ENCODE results near the gene NCK1. TPM values are rescaled to one million over a fixed set of nuclear protein-coding genes. Genes with fewer than 3 reads are reported as not detected.

The NCK1 gene
- total and polyA plus RNA-seq, 10 of the 15 experiments (the other 5 are each of a cell fraction or from before 2014, with no cell fraction given), result 15.6 to 33.4 (median 25.0) TPM

- RAD21 ChIA-PET (ENCODE audit: unreplicated experiment), result interaction anchor here (1.1 to 1.2 kb wide), 2 partner anchors 86 to 175 kb away, joined by 3 to 4 read pairs; no protein-coding TSS in a partner anchor
These were observed 23.1 kb upstream of the NCK1 start for GRCh38 chr3:136838641-136839555.

GRCh38 chr3:136839556-136839931, 22.5 kb upstream of the NCK1 start:
- ChIA-PET POLR2A (interaction anchor here (1.1 kb wide), 1 partner anchor 23 kb away, joined by 3 read pairs; no protein-coding TSS in a partner anchor), RAD21 (ENCODE audit: unreplicated experiment) (interaction anchor here (1.1 to 1.2 kb wide), 2 partner anchors 87 to 174 kb away, joined by 3 to 4 read pairs; no protein-coding TSS in a partner anchor), SMC1A (ENCODE audit: uncharacterized antibody, unreplicated experiment) (interaction anchor here (0.9 to 2.4 kb wide), 4 partner anchors 8 to 174 kb away, joined by 3 to 13 read pairs (median 4); no protein-coding TSS in a partner anchor), CTCF (interaction anchor here (1.0 to 1.1 kb wide), 2 partner anchors 9 to 45 kb away, joined by 3 to 4 read pairs; no protein-coding TSS in a partner anchor)
- Histone ChIP-seq H3K4me3 (no peak overlapping the region), H3K9me3 (replicated peaks; ENCODE audit: control insufficient read depth, insufficient read depth, low read length) (no peaks in the 10 kb centered on the region), H3K79me2 (ENCODE audit: control insufficient read depth, insufficient read depth, low read length) (no peaks in the 10 kb centered on the region), H3K27ac (ENCODE audit: control insufficient read depth, insufficient read depth) (no peak overlapping the region), H3K36me3 (ENCODE audit: control insufficient read depth in 2 of 2, insufficient read depth in 2 of 2, low read length in 1 of 2) (no peaks in the 10 kb centered on the region), H3K27me3 (replicated peaks in 1 of 2; ENCODE audit: control insufficient read depth in 2 of 2, insufficient read depth in 2 of 2, low read length in 1 of 2) (no peaks in the 10 kb centered on the region), H3K9ac (ENCODE audit: control insufficient read depth, insufficient read depth, low read length) (no peak overlapping the region), H3K4me1 (ENCODE audit: control insufficient read depth, insufficient read depth, low read length) (no peaks in the 10 kb centered on the region), H3K4me2 (ENCODE audit: control insufficient read depth, insufficient read depth) (no peak overlapping the region), H4K20me1 (ENCODE audit: control insufficient read depth, insufficient read depth) (no peaks in the 10 kb centered on the region), H2AFZ (ENCODE audit: control insufficient read depth, low read depth, low read length) (no peak overlapping the region)
- in situ Hi-C loops (cut with MboI), result no loop called here
- no peak for FAIRE-seq
- no peak for ATAC-seq
- BruUV-seq (replicated peaks), result no TSS peak
- DNase-seq (ENCODE audit: low read depth, low spot score), result no peak
- intact Hi-C loops (cut with micrococcal nuclease; ENCODE audit: unreplicated experiment), result no loop called here
- TF ChIP-seq RCOR1 (conservative IDR thresholded peaks at IDR 0.05; ENCODE audit: low read depth, low read length), result no peak
- TF ChIP-seq CHD1 (IDR thresholded peaks at IDR 0.05; ENCODE audit: low read depth, low read length), result no peak
- TF ChIP-seq WRNIP1 (IDR thresholded peaks at IDR 0.05; ENCODE audit: borderline replicate concordance, low read depth, low read length), result no peak
- no peak for TF ChIP-seq PRDM15 (CRISPR knock-in tag; IDR thresholded peaks at IDR 0.05)
- TF ChIP-seq CREM (IDR thresholded peaks at IDR 0.05; ENCODE audit: low read depth), result no peak
- TF ChIP-seq HDGF (IDR thresholded peaks at IDR 0.05), result no peak
- TF ChIP-seq YBX1 (IDR thresholded peaks at IDR 0.05), result no peak
- no peak for TF ChIP-seq NFXL1 (IDR thresholded peaks at IDR 0.05; ENCODE audit: borderline replicate concordance)
- no peak for TF ChIP-seq NFYA (IDR thresholded peaks at IDR 0.05; ENCODE audit: borderline replicate concordance, low read depth, low read length)
- TF ChIP-seq RAD51 (IDR thresholded peaks at IDR 0.05), result no peak
- no peak for TF ChIP-seq ZNF384 (IDR thresholded peaks at IDR 0.05; ENCODE audit: borderline replicate concordance, low read depth, low read length)

More at GRCh38 chr3:136838641-136839555, 23.1 kb upstream of the NCK1 start:
- ATAC-seq (no peak), FAIRE-seq (no peak), DNase-seq (ENCODE audit: low read depth, low spot score) (no peak)
- in situ Hi-C loops (cut with MboI), result no loop called here
- TF ChIP-seq MYB (IDR thresholded peaks at IDR 0.05; ENCODE audit: borderline replicate concordance, low read depth, low read length) (no peak), IKZF1 (conservative IDR thresholded peaks at IDR 0.05) (no peak), EED (IDR thresholded peaks at IDR 0.05; ENCODE audit: low read depth) (no peak), CHD4 (IDR thresholded peaks at IDR 0.05) (no peak), EP300 (IDR thresholded peaks at IDR 0.05; ENCODE audit: borderline replicate concordance in 1 of 2, control insufficient read depth in 1 of 2, low read depth in 2 of 2, low read length in 2 of 2) (no peak), POLR2AphosphoS5 (IDR thresholded peaks at IDR 0.05; ENCODE audit: low read length) (no peak), ZNF24 (IDR thresholded peaks at IDR 0.05) (no peak), HDAC2 (IDR thresholded peaks at IDR 0.05) (no peak)
- ChIA-PET POLR2A (interaction anchor here (1.1 kb wide), 1 partner anchor 24 kb away, joined by 3 read pairs; no protein-coding TSS in a partner anchor), SMC1A (ENCODE audit: uncharacterized antibody, unreplicated experiment) (interaction anchor here (1.1 to 2.4 kb wide), 3 partner anchors 8 to 104 kb away, joined by 3 to 13 read pairs (median 5); no protein-coding TSS in a partner anchor), CTCF (interaction anchor here (1.0 kb wide), 1 partner anchor 45 kb away, joined by 3 read pairs; no protein-coding TSS in a partner anchor)
- Histone ChIP-seq H4K20me1 (ENCODE audit: control insufficient read depth, insufficient read depth) (no peaks in the 10 kb centered on the region), H3K27me3 (replicated peaks in 1 of 2; ENCODE audit: control insufficient read depth in 2 of 2, insufficient read depth in 2 of 2, low read length in 1 of 2) (no peaks in the 10 kb centered on the region), H3K9ac (ENCODE audit: control insufficient read depth, insufficient read depth, low read length) (no peak overlapping the region), H3K79me2 (ENCODE audit: control insufficient read depth, insufficient read depth, low read length) (no peaks in the 10 kb centered on the region), H3K36me3 (ENCODE audit: control insufficient read depth in 2 of 2, insufficient read depth in 2 of 2, low read length in 1 of 2) (no peaks in the 10 kb centered on the region), H3K4me3 (no peak overlapping the region), H3K4me2 (ENCODE audit: control insufficient read depth, insufficient read depth) (no peak overlapping the region), H3K27ac (ENCODE audit: control insufficient read depth, insufficient read depth) (no peak overlapping the region), H3K4me1 (ENCODE audit: control insufficient read depth, insufficient read depth, low read length) (no peaks in the 10 kb centered on the region), H2AFZ (ENCODE audit: control insufficient read depth, low read depth, low read length) (no peak overlapping the region), H3K9me3 (replicated peaks; ENCODE audit: control insufficient read depth, insufficient read depth, low read length) (no peaks in the 10 kb centered on the region)
- intact Hi-C loops (cut with micrococcal nuclease; ENCODE audit: unreplicated experiment), result no loop called here
- 59% methylated on average over 1 of the region's 1 CpG for WGBS (ENCODE audit: insufficient coverage, insufficient replicate concordance, low lambda C conversion rate, missing lambda C conversion rate)
- no TSS peak for BruUV-seq (replicated peaks)

Data from GM12878 (cell line).